Lung microvascular endothelial cell (primary cell): ENCODE data around the gene PAQR3. TPM values are rescaled to one million over a fixed set of nuclear protein-coding genes. Genes with fewer than 3 reads are reported as not detected.

Source experiments
- DNase-seq, 2 donors: peaks; one replicate each; pipeline versions ENCODE4 v3.0.0 to v3.0.0-alpha.2; 2010; ENCODE audit warnings: low read depth in 2 of 2
- total RNA-seq: library from RNA; depleted of rRNA; stranded (reverse); fragments of >200 nt; gene quantifications from 2 replicates; pipeline ENCODE4 v1.2.1, GENCODE V29; 2014

PAQR3 gene, protein sequence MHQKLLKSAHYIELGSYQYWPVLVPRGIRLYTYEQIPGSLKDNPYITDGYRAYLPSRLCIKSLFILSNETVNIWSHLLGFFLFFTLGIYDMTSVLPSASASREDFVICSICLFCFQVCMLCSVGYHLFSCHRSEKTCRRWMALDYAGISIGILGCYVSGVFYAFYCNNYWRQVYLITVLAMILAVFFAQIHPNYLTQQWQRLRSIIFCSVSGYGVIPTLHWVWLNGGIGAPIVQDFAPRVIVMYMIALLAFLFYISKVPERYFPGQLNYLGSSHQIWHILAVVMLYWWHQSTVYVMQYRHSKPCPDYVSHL
- total RNA-seq = 8.1 and 16.1 TPM in 2 replicates

DNA sequence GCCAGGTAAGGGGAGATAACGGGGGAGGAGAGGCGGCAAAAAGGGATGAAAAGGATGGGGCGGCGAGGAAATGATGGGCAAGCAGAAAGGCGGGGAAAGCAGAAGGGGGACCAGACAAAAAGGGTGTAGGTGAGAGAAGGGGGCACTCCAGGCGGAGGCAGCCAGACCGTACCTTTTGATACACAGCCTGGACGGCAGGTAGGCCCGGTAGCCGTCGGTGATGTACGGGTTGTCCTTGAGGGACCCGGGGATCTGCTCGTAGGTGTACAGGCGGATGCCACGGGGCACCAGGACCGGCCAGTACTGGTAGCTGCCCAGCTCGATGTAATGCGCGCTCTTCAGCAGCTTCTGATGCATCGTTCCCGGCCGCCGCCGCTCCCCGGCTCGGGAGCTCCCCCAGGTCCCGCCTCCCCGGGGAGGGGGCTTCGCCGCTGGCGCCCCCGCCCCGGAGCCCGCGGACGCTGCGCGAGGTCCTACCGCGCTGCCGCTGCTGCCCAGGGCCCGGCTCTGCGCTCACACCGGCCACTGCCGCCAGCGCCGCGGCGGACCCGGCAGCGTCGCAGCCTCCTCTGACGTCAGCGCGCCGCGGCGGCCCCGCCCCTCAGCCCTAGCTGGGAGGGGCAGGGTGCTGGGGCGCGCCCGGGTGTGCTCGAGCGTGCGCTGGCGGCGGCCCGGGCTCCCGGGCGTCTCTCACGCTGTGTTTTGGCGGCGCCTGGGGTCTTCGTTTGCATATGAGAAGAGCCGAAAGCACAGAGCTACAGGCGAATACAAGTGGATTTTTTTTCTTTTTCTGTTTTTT lies at the start of gene PAQR3:
Gene PAQR3, minus strand, starts transcription at position 571 of the 799 bp plus-strand sequence. Its CDS starts 214 bp downstream, at position 357.
- DNase-seq = peak; percentile 87 to 90

DNA sequence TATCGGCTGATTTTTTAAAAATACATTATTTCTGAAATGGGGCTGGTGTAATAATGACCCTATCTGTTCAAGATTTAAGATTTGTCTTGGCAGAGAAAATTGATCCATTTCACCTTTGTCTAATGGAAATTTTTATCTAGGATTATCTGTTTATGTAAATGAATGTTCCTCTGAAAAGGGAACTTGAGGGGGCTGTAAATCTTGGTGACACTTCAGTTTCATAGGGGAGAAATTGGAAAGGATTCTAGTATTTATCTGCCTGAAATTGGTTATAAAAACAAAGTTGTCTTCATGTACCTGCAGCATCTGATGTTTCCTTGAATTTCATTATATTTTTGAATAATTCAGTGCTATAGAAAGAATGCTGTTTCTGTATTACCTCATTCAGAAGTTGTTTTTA lies 48.4 kb upstream of the PAQR3 start:
- DNase-seq = no peak

DNA sequence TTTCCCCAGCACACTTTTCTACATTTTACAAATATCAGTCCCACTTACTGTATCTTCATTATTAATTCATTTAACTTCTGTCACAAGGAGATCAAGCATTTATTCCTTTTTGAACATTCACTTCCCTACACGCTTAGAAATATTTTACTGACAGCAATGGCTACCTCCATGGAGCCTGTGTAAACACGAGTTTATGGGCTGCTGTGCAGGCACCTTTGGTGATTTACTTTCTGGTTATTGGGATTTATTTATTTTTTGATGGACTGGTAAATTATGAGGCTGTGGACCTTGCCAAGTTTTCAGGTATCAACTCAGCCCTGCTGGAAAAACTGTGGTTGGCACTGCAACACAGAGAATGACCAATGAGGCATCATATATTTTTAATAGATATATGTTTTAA lies 45.4 kb upstream of the PAQR3 start:
- no peak for DNase-seq

GRCh38 chr4:78975865-78976264 lies 36.6 kb upstream of the PAQR3 start:
- no peak for DNase-seq

- no peak for DNase-seq
Observed at GRCh38 chr4:78971776-78972175, 32.5 kb upstream of the PAQR3 start.

GRCh38 chr4:78971326-78971725 lies 32.1 kb upstream of the PAQR3 start:
- no peak for DNase-seq

GRCh38 chr4:78962597-78963115 lies 23.4 kb upstream of the PAQR3 start:
- no peak for DNase-seq

GRCh38 chr4:78960926-78961325 lies 21.7 kb upstream of the PAQR3 start:
- DNase-seq = no peak

DNA sequence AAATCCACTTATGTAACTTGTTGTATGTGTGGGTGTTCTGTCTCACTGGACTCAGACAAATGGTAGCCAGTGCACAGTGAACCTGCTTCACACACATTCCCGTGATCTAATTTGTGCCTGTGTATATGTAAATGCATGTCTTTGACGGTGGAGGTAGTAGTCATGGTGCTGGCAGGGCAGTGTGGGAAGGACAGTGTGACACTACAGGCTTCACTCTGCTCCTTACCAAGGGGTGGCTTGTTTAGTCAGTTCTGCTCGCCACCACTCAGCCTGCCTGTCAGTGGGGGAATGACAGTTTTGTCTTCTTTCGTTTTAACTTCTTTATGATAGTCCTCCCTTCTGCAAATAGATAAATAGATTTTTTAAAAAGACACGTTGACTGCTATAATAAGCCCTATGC lies 17.7 kb upstream of the PAQR3 start:
- DNase-seq = no peak

DNA sequence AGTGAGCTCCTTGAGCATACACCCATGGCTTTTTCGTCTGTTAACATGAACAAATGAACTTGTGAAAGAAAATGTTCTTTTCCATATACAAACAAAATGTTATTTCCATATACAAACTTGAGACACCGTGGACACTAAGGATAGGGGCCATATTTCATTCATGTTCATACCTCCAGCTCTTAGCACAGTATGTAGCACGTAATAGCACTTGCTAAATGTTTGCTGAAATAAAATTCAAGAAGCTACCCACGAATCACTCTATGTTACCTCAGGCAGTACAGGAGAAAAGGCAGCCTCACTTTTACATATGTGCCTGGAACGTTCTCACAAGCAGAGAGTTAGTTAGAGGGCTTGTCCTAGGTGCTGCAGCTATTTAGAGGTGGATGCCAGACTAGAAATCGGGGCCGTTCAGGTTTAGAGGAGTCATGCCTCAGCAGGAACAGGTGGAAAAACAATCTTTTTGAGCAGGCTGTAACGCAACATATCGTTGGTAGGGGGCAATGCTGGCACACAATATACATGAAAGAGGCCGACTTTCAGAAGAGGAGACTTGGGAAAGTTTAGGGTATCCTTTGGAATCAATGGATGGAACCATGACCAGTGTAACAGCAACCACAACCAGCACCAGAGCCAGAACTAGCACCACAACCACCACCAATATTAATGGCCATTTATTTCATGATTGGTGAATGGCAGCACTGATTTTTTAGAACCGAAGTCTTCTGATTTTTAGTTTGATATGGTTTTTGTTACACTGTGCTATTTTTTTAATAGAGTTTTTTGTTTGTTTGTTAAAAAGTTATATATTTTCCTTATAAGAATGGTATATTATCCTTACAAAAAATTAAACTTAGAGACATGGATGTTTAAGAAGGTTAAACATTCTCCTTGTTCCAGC lies 14.8 kb upstream of the PAQR3 start:
- DNase-seq = peak; percentile 13 to 26

DNA sequence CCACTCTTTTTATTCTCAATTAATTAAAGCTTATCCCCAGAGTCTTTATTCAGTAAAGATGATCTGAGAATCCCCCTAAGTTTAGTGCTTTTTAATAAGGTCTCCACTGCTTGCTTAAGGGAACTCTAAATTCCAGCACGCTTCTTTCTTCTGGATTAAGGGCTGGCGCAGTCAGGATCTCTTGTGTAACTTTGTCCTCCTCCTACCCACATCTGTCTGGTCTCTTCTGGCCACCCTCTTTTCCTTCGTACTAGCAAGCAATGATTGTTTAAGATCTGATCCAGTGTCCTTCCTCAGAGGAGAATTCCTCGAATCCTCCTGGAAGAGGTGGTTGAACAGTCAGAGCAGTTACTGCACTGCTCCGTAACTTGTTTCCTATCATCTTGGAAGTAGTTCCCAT lies 14.0 kb upstream of the PAQR3 start:
- DNase-seq = no peak

DNA sequence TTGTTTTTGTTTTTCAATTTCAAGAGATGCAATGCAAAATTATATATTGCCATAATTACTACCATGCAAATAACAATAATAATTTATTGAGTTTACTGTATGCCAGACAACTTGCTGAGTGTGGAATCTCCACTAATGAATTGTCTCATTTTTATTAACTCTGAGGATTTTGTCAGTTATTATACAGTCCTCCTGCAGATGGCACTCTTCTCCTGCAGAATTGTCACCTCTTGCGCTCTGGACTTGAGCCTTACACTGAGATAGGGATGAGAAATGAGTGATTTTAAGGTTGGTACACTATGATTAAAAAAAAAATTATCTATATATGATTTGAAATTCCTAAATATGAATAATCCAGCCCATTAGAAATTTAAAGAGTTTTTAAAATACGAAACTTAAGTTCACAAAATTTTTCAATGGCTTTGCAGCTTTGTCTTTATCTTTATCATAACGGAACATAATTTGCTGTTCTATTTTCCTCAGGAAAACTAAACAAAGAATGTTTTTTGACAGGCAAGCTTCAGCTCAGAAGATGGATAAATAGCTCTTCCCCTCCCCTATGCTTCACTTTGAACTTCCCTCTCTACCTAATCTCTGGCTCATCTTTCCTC lies 12.7 kb upstream of the PAQR3 start:
- peak; percentile 52 to 58 for DNase-seq

DNA sequence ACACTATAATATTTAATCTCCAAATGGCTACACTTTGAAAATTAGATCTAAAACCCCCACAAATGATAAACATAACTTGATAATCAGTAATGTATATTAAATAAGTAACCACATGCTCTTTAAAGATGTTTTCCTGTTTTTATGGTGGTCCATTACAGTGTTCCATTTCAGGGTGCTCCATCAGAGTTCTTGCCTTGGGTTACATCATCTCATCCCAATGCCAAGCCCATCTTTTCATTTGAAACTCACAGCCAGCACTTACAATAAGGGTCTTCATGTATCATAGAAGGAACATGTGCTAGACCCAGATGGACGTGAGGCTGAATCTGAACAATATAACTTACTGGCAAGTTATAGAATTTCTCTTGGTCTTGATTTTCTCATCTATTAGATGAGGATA lies 10.5 kb upstream of the PAQR3 start:
- no peak for DNase-seq

DNA sequence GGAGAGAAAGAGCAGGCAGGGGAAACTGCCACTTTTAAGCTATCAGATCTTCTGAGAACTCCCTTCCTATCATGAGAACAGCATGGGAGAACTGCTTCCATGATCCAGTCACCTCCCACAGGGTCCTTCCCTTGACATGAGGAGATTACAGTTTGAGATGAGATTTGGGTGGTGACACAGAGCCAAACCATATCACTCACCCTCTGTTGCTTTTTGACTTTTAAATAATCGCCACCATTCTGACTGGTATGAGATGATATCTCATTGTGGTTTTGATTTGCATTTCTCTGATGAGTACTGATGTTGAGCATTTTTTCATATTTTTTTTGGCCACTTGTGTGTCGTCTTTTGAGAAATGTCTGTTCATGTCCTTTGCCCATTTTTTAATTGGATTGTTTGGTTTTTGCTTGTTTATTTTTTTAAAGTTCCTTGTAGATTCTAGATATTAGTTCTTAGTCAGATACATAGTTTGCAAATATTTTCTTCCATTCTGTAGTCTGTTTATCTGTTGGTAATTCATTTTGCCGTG lies 6.5 kb upstream of the PAQR3 start:
- no peak for DNase-seq

GRCh38 chr4:78944381-78944780 lies 5.1 kb upstream of the PAQR3 start:
- DNase-seq = no peak

GRCh38 chr4:78940752-78941151 lies 1.5 kb upstream of the PAQR3 start:
- DNase-seq = no peak

DNA sequence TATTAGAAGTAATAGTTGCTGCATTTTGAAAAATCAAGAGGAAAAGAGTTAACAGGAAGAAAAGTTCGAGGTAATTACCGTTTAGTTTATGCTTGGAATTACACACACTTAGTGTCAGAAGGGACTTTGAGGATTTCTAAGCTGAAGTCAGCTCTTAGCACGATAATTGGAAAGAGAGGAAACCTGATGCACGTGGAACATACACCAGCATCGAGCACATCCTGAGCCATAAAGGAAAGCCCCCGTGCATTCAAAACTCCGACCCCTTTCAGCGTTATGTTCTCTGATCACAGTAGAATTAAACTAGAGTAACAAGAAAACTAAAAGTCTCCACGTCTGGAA lies 400 bp upstream of the PAQR3 start:
- peak in 1 of 2 donors; percentile 17 for DNase-seq

- peak in 1 of 2 donors; percentile 42 for DNase-seq
Observed at GRCh38 chr4:78938474-78938867, 767 bp downstream of the PAQR3 start.

DNA sequence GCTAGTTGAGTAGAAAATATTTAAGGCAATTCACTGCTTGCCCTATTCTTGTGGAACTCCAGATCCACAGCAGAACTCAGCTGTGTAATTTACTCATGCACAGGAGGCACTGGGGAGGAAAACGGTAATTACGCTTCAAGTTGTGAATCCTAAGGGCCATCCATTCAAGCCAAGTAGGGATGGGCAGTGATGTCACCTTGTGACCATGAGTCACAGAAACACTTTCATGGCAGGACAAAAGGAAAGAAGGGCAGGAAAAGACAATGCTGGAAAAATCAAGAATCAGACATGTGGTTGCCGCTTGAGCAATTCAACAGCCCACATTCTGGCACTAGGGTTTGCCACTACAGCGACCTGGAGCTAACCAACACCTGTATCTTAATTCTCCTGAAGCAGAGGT lies 1.4 kb downstream of the PAQR3 start:
- peak in 1 of 2 donors; percentile 75 for DNase-seq

DNA sequence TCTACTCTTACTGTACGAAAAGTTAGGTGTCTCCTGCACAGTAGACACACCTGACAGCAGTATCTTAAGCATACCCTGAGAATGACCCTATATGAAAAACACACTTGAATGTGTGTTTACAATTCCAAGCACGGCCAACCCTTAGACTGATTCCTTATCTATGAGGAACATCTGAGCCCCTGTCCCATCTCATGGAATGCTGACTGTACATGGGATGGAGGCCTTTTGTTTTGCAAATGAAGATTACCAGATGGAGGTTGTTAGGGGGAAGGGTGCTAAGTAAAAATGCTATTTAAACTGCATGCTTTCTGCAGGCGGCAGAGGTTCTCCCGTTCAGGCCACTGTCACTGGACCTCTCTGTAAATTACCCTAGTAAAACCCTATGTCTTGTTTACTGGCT lies 2.2 kb downstream of the PAQR3 start:
- DNase-seq = no peak

- DNase-seq = no peak
Observed at GRCh38 chr4:78930016-78930629, 9.1 kb downstream of the PAQR3 start.
